HG03571 (cell line): ENCODE measurements around the gene PSIP1.
"Not testable (repeated sequence)": the region's sequence is repeated elsewhere in the genome, so short reads cannot be mapped to it uniquely, and the experiment has no call there.

ENCODE experiments used
- ATAC-seq: cut with Tn5 transposase; IDR thresholded peaks from one replicate; pipeline ENCODE4 v1.9.1; 2021; ENCODE audit not compliant: unreplicated experiment

The PSIP1 gene

DNA sequence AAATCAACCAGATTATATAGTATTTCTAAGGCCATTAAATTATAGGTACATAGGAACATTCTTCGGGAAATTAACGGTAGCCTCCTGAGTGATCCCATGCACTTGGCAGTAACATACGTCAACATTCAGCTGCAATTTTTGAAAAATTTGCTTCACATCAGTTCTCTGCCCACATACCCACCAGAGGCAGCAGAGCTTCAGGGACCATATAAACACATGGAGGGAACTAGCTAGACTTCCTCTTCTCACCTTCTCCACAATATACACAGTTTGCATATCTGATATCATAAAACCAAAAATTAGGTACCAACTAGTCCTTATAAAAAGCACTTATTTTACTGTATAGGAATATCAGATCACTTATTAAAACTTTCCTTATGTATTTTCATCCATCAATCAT is 4.8 kb downstream of the PSIP1 start:
- ATAC-seq, result no peak

DNA sequence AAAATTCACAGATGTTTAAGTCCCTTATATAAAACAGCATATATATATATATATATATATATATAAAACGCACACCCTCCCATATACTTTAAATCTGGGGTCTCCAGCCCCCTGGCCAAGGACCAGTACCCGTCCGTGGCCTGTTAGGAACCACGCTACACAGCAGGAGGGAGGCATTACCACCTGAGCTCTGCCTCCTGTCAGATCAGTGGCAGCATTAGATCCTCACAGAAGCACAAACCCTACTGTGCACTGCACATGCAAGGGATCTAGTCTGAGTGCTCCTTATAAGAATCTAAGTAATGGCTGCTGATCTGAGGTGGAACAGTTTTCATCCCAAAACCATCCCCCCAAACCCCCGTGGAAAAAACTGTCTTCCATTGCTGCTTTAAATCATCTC is 9.0 kb downstream of the PSIP1 start:
- ATAC-seq, result no peak

DNA sequence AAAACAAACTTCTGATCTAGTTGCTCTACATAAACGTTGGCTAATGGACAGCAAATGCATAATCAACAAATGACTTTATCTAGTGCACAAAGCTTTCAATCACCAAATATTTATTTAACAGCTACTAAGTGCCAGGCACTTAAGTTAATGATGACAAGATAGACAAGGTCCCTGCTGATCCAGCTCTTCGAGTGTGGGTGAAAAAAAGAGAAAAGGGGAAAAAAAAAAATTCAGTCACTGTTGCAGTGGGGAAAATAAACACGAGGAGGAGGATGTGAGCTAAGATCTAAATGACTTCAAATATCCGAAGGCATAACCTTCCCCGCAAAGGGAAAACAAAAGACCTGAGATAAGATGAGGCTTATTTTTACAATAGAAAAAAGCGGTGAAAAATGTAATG is 9.6 kb downstream of the PSIP1 start:
- ATAC-seq, result no peak

DNA sequence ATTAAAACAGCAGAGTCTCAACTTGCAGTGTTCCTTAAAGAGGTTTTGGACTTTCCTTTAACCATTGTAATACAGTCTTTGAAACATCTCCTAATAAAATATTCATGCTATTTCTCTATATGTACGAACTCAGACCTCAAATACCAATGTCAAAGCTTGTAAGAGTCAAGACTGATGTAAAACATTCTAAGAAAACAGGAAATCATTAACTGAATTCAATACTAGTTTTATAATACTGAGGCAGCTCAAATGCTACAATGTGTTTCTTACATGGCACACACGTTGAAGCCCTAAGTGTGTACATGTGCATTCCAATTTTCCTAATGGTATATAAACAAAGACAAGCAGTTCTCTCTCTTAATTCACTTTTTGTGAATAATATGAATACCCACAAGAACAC is 11.6 kb downstream of the PSIP1 start:
- no peak for ATAC-seq

DNA sequence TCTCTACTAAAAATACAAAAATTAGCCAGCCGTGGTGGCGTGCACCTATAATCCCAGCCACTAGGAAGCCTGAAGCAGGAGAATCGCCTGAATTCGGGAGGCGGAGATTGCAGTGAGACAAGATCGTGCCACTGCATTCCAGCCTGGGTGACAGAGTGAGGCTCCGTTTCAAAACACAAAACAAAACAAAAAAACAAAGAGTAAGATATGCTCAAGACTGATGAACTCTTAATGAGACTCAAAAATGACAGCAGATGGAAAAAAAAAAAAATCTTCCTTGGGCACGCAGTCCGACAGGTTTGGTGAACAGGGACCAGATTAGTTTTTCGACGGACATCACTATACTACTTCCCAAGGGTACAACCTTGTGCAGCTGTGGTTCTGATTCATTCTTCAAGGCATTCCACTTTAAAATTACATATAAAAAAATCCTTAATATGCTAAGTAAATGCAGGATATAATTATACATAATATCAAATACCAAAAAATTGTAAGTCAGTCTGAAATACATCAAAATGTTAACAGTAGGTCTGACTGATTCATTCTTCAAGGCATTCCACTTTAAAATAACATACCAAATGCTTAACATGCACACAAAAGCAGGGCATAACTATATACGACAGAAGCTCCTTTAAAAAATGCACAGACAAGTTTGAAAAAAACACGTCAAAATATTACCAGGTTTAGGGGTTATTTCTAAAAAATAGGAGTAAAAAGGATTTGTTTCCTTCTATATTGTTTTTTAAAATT is 12.3 kb downstream of the PSIP1 start:
- ATAC-seq, result no peak

DNA sequence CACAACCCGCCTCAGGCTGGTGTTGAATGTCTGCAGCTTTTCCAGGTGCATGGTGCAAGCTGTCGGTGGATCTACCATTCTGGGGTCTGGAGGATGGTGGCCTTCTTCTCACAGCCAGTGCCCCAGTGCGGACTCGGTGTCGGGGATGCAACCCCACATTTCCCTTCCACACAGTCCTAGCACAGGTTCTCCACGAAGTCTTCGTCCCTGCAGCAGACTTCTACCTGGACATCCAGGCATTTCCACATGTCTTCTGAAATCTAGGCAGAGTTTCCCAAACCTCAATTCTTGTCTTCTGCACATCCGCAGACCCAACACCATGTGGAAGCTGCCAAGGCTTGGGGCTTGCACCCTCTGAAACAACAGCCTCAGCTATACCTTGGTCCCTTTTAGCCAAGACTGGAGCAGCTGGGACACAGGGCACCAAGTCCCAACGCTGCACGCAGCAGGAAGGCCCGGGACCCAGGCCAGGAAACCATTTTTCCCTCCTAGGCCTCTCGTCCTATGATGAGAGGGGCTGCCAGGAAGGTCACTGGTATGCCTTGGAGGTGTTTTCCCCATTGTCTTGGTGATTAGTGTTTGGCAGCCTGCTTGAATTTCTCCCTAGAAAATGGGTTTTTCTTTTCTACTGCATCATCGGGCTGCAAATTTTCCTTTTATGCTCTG is 18.2 kb downstream of the PSIP1 start:
- ATAC-seq, result no peak

DNA sequence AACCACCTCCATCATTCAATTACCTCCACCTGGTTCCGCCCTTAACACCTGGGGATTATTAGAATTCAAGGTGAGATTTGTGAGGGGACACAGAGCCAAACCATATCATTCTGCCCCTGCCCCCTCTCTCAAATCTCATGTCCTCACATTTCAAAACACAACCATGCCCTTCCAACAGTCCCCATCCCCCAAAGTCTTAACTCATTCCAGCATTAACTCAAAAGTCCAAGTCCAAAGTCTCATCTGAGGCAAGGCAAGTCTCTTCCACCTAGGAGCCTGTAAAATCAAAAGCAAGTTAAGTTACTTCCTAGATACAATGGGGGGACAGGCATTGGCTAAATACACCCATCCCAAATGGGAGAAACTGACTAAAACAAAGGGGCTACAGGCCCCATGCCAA is 18.8 kb downstream of the PSIP1 start:
- ATAC-seq, result no peak

DNA sequence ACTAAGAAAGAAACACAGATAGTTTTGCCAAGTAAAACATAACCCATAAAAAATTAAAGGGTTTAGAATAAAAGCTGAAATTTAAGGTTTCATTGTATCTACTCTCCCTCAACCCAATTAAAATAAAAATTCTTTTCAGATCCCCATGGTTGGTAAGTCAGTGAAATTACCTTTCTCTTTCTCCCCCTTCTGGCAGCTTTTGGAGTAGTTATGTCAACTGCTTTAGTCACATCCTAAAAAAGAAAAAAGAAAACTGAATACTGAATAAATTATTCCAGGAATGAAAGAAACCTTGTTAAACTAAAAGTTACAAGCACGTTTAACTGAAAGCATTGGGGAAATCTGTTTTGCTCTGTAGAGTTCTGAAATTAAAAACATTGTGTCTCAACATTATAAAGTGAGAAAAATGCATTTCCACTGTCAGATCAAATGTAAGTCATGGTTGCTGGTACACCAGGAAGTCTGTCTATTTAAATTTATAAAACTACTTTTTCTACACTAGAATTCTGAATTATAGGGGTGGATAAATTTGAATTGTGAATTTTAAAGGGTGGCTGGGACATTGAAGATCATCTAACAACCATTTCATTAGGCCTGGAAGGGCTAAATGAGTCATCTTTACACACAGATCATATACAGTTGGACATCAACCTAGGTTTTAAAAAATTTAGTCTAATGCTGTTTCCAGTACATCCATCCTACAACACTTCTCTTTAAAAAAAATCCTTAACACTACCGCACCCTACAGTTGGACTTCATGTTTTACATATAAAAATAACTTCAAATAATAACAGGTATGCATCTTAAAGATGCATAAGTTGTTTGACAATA is 24.7 kb downstream of the PSIP1 start:
- no peak for ATAC-seq

DNA sequence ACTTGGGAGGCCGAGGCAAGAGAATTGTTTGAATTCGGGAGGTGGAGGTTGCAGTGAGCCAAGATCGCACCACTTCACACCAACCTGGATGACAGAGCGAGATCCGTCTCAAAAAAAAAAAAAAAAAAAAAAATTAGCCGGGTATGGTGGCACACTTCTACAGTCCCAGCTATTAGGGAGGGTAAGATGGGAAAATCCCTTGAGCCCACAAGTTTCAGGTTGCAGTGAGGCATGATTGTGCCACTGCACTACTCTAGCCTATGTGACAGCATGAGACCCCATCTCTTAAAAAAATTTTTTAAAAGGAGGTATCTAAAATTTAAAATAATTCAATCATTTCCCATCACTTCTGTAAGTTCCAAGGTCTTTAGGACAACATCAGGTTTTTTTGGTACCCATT is 26.0 kb downstream of the PSIP1 start:
- ATAC-seq, result no peak

DNA sequence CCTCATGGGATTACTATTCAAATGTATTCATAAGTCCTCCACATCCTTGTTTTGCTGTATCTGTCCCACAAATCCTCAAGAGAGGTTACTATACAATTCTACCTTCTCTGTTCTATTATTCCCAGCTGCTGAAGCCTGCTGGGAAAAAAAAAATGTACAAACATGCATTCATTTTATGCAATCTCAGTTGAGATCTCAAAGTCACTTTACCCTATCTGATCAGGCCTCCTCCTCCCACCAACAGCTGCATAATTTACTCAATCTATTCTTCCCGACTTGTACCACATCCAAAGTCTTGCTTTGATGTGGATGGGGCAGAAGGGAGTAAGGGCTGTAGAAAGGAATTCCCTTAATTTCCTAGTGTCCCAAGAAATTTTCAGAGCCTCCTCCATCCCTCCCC is 28.6 kb downstream of the PSIP1 start:
- no peak for ATAC-seq

DNA sequence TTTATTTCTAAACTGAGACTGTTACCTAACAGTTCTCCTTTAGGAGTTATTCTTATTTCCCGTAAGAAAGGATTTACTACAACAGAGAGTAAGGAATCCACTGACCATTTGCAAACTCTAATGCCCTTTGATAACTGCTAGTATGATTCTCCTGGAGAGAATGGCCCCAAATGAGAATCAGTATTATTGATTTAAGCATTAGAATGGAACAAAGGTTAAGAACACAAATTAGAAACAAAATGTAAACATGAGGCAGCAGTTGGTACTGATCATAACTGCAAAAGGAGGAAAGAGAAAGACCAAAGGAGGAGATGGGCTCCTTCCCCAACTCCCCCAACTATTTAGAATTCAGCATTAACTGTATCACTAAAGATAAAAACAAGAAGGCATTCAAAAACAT is 30.7 kb downstream of the PSIP1 start:
- no peak for ATAC-seq

DNA sequence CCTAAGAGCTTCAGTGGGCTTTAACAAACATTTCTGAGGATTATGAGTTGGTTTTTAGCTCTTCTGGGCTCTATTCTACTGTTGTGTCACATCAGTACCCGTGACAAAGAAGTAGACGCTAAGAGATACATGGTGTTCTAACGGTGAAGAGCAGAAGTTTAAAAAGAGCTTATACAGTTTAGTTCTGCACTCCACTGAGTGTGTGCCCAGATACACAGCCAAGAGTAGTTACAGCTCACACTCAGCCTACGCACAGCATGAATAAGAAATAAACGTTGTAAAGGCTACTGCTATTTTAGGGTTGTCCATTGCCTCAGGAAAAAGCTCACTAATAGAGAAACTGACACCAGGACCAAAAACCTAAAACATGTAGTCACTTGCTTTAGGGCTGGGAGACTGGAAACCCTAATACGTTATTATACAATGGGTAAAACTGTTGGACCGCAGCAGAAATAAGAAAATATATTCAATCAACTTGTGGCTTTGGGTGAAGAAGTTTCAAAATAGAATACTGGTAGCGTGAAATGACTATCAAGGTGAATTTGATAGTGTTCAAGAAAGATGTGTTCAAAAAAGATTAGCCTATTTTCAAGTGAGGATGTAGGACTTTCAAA is 34.7 kb downstream of the PSIP1 start:
- ATAC-seq, result no peak

DNA sequence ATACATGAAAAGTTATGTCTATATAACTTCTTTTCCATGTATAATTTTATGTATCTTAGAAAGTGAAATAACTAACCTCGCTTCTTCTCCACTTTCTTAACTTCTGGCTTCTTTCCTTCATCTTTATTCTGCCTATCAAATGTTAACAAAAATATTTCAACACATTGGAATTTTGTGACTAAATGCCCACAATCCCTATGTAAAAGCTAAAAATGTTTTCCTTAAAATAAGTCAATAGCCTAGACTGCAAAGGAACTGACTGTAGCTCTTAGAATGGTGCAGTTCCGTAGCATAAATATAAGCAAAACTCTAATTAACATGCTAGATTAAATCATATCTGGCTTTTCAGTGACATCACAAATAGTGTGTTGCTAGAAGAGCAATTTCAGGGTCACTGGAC is 40.9 kb downstream of the PSIP1 start:
- no peak for ATAC-seq

DNA sequence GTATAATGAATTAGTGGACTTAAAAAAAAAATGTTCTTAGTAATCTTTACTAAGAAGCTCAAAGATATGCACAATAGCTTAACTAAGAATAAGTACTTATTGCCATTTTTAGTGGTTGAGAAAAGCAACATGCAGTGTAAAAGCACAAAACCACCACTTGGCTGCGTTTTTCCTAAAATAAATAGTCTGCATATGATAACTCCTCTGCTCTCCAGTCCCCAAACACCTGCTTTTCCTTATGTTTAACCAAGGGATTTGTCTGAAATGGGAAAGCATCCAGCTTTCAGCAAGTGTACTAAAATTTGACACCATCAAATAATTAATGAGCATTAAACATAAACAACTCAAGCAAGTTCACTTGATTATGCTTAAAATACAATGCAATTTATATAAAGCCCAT is 41.4 kb downstream of the PSIP1 start:
- ATAC-seq, result no peak

DNA sequence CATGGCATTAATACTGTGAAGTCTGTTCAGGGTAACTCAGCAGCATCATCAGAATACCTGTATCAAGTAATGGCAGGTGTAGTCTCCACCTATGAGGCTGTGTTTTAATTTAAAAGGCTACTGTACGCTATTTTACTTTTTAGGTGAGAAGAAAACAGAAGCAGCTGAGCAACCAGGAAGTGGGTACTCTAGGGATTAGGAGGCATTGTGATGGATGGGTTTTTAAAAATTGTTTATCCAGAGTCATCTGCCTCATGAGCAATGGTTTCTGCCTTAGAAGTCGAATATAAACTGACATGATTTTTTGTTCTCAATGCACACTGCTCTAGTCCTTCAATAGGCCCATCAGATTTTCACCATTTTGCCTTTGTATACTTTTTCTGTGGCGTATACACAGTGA is 42.6 kb downstream of the PSIP1 start:
- no peak for ATAC-seq

DNA sequence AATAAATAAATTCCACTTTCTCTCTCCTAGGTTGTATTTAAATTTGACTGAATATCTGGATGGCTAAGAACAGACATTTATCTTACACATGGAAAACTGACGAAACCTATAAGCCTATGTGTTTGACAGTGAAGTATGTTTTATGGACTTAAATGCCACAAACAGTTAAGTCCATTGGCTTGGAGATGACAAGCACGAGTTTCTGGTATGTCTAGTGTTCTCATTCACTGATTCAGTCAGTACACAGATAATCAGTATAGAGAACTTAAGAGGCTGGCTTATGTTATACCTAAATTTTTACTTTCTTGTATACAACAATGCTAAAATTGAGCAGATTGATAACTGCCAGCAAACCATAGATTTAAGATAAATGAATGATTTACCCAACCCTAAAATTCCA is 49.2 kb downstream of the PSIP1 start:
- no peak for ATAC-seq

DNA sequence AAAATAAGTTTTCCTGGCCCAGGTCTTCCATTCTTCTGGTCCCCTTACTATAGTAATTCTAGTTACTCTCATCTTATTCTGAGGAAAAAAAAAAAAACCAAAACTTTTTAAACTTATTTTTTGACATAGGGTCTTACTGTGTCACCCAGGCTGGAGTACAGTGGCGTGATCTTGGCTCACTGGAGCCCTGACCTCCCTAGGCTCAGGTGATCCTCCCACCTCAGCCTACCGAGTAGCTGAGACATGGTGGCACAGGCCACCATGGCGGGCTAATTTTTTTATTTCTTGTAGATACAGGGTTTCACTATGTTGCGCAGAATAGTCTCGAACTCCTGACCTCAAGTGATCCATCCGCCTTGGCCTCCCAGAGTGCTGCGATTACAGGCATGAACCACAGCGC is 49.7 kb downstream of the PSIP1 start:
- ATAC-seq, result no peak

DNA sequence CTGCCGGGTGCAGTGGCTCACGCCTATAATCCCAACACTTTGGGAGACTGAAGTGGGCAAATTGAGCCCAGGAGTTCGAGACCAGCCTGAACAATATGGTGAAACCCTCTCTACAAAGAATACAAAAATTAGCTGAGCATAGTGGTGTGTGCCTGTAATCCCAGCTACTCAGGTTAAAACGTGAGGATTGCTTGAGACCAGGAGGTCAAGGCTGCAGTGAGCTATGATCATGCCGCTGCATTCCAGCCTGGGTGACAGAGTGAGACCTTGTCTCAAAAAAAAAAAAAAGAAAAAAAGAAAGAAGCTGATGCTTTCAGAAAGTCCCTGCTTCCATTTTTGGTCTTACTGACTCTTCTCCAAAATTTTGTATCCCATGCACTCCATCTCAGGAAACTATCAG is 56.8 kb downstream of the PSIP1 start:
- no peak for ATAC-seq

DNA sequence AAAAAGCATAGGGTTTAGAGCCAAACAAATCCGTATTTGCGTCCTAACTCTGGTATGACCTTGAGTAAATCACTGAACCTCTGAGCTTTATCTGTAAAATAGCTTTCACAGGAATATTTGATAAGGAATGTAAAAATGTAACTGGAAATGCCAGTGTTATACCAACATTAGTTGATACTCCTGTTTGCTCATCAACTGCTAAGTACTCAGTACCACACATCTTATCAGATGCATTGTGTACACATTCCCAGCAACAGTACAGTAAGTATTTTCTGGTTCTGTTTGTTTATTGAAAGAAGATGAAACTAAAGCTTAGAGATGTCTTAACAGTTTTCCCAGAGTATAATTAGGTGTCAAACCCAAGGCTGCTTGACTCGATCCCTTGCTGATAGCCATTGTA is 66.6 kb downstream of the PSIP1 start:
- ATAC-seq, result no peak

DNA sequence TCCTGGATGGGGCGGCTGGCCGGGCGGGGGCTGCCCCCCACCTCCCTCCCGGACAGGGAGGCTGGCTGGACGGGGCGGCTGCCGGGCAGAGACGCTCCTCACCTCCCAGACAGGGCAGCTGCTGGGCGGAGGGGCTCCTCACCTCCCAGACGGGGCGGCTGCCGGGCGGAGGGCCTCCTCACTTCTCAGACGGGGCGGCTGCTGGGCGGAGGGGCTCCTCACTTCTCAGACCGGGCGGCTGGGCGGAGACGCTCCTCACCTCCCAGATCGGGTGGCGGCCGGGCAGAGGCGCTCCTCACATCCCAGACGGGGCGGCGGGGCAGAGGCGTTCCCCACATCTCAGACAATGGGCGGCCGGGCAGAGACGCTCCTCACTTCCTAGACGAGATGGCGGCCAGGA is 68.5 kb downstream of the PSIP1 start:
- ATAC-seq, result not testable (repeated sequence)

DNA sequence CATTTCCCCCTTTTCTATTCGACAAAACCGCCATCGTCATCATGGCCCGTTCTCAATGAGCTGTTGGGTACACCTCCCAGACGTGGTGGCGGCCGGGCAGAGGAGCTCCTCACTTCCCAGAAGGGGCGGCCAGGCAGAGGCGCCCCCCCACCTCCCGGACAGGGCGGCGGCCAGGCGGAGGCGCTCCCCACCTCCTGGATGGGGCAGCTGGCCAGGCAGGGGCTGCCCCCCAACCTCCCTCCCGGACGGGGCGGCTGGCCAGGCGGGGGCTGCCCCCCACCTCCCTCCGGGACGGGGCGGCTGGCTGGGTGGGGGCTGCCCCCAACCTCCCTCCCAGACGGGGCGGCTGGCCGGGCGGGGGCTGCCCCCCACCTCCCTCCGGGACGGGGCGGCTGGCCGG is 68.9 kb downstream of the PSIP1 start:
- not testable (repeated sequence) for ATAC-seq

DNA sequence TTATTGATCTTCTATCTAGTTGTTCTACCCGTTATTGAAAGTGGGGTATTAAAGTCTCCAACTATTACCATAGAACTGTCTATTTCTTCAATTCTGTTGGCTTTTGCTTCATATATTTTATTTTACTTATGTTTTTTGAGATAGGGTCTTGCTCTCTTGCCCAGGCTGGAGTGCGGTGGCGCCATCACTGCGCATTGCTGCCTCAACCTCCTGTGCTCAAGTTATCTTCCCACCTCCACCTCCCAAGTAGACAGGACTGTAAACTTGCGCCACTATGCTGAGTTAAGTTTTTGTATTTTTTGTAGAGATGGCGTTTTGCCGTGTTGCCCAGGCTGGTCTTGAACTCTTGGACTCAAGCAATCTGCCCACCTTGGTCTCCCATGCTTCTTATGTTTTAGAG is 71.9 kb downstream of the PSIP1 start:
- ATAC-seq, result no peak
